Naive thymus-derived CD4-positive, alpha-beta T cell (primary cell): ENCODE data around the gene HDAC4. TPM values are rescaled to one million over a fixed set of nuclear protein-coding genes. Genes with fewer than 3 reads are reported as not detected.

Experiments
- ATAC-seq: fragments of 150-1000 bp; cut with Tn5 transposase; 2 replicates; pipeline ENCODE4 v1.10.0; 2021; ENCODE audit warnings: mild to moderate bottlenecking, moderate library complexity
- CTCF ChIA-PET: fragments of 350-600 bp; sonication (Branson Sonifier 250); formaldehyde crosslinking; loops from one replicate; lab custom pipeline; 2021; ENCODE audit warnings: antibody characterized with exemption; lab: Charles Lee
- POLR2A ChIA-PET: fragments of 350-600 bp; sonication (Branson Sonifier 250); formaldehyde crosslinking; loops from one replicate; lab custom pipeline; 2021; ENCODE audit warnings: antibody characterized with exemption, inconsistent platforms; lab: Charles Lee
- DNase-seq, 9 donors: peaks; one replicate each; pipeline versions ENCODE4 v3.0.0 to v3.0.0-alpha.2; 2020 to 2022; ENCODE audit warnings: mixed read lengths in 1 of 9
- H3K27ac ChIP-seq: one replicate; pipeline ENCODE4 v1.7.0; 2013; ENCODE audit warnings: mild to moderate bottlenecking, low read depth, low read length, moderate library complexity
- H3K27me3 ChIP-seq, 2 donors: one replicate each; pipeline ENCODE4 v1.7.0; 2013; ENCODE audit warnings: low read length in 2 of 2, mild to moderate bottlenecking in 2 of 2, moderate library complexity in 2 of 2; ENCODE audit not compliant: control insufficient read depth in 2 of 2, insufficient read depth in 2 of 2
- H3K36me3 ChIP-seq, 3 experiments: 1 replicate in 2 of 3; 2 replicates in 1 of 3; pipeline ENCODE4 v1.7.0; 2013; ENCODE audit warnings: low read length in 3 of 3, mild to moderate bottlenecking in 3 of 3, moderate library complexity in 1 of 3; ENCODE audit not compliant: insufficient read depth in 3 of 3, control insufficient read depth in 2 of 3
- H3K4me1 ChIP-seq, 2 donors: one replicate each; pipeline ENCODE4 v1.7.0; 2013; ENCODE audit warnings: low read length in 2 of 2, mild to moderate bottlenecking in 2 of 2, moderate library complexity in 1 of 2; ENCODE audit not compliant: control insufficient read depth in 2 of 2, insufficient read depth in 2 of 2
- H3K4me3 ChIP-seq: 2 replicates; pipeline ENCODE4 v1.7.0; 2013; ENCODE audit warnings: mild to moderate bottlenecking, low read length
- H3K9me3 ChIP-seq, 3 experiments: 1 replicate in 2 of 3; 2 replicates in 1 of 3; pipeline ENCODE4 v1.7.0; 2013; ENCODE audit warnings: low read length in 3 of 3; ENCODE audit not compliant: control insufficient read depth in 2 of 3
- H3K27ac Mint-ChIP-seq, 9 donors: one replicate each; pipeline ENCODE4 v1.8.0; 2020 to 2022; ENCODE audit warnings: mixed read lengths in 9 of 9, mild to moderate bottlenecking in 8 of 9, moderate library complexity in 5 of 9, inconsistent platforms in 2 of 9
- H3K27me3 Mint-ChIP-seq, 5 donors: one replicate each; pipeline ENCODE4 v1.8.0; 2021 to 2022; ENCODE audit warnings: mixed read lengths in 5 of 5, mild to moderate bottlenecking in 1 of 5
- H3K36me3 Mint-ChIP-seq, 5 donors: one replicate each; pipeline ENCODE4 v1.8.0; 2020 to 2022; ENCODE audit warnings: mixed read lengths in 5 of 5, mild to moderate bottlenecking in 3 of 5, inconsistent platforms in 1 of 5
- H3K4me1 Mint-ChIP-seq, 7 donors: one replicate each; pipeline ENCODE4 v1.8.0; 2020 to 2022; ENCODE audit warnings: mixed read lengths in 7 of 7, mild to moderate bottlenecking in 3 of 7, inconsistent platforms in 1 of 7
- H3K4me3 Mint-ChIP-seq, 10 donors: one replicate each; pipeline ENCODE4 v1.8.0; 2020 to 2022; ENCODE audit warnings: mild to moderate bottlenecking in 10 of 10, mixed read lengths in 10 of 10, moderate library complexity in 6 of 10, inconsistent platforms in 2 of 10
- H3K9me3 Mint-ChIP-seq, 11 donors: one replicate each; pipeline ENCODE4 v1.8.0; 2020 to 2022; ENCODE audit warnings: mixed read lengths in 11 of 11, mild to moderate bottlenecking in 4 of 11, inconsistent platforms in 1 of 11, moderate library complexity in 1 of 11
- intact Hi-C, 2 donors: fragments of 100-400 bp; cut with micrococcal nuclease; formaldehyde crosslinking; loops; one replicate each; pipeline ENCODE4 v1.15.1; 2023
- polyA plus RNA-seq, 2 donors: library from polyadenylated mRNA; unstranded; fragments of 300-500 nt; fragmentation: Illumina TruSeq; gene quantifications; one replicate each; pipeline ENCODE4 v1.2.3, GENCODE V29; 2021
- total RNA-seq, 6 experiments: library from RNA in 5 of 6; stranded (reverse) in 5 of 6; gene quantifications; 1 replicate in 5 of 6; 2 replicates in 1 of 6; pipeline ENCODE4 v1.2.3 and lab custom pipeline; 2021 to 2026

HDAC4 gene
- total and polyA plus RNA-seq, 7 experiments from 2014 or later: 7.4 to 101 (median 55.3) TPM

DNA sequence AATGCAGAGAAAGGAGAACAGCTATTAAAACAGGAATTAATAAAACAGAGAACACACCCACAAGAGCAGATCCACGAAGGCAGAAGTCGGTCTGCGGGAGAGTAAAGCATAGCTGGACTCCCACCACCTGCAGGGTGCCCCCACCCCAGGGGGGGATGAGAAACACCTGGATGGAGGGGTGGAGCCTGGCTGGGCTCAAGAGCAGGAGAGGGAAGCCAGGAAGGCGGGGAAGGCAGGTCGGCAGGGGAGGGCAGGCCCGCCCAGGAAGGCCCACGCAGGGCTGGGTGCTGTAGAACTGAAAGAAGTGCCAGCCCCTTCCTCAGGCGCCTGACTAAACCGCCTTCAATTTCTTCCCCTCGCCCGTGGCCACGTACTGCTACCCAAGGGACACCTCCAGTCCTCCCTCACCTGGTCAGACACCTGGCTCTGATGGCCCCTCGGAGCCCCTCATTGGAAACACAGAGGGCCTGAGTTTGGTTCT, 175.4 kb downstream of the HDAC4 start:
- Histone ChIP-seq H3K9me3 (no peaks in the 10 kb centered on the region), H3K4me3 (no peak overlapping the region), H3K4me1 (peaks cover 8 to 59% of the 10 kb centered on the region in 2 donors), H3K36me3 (no peaks in the 10 kb centered on the region), H3K27me3 (no peaks in the 10 kb centered on the region), H3K27ac (peak overlapping the region; percentile 71)
- CTCF ChIA-PET: interaction anchor here (0.8 to 1.0 kb wide), 2 partner anchors 76 to 172 kb away, joined by 3 to 7 read pairs; no protein-coding TSS in a partner anchor
- Mint-ChIP-seq H3K27ac (peak overlapping the region in 8 of 9 donors; percentile 72 to 95 (median 89)), H3K27me3 (no peaks in the 10 kb centered on the region), H3K4me1 (peaks cover 62 to 97% (median 91%) of the 10 kb centered on the region in 7 donors), H3K9me3 (peaks cover 0 to 2% (median 0%) of the 10 kb centered on the region in 11 donors), H3K36me3 (peaks cover 0 to 7% (median 0%) of the 10 kb centered on the region in 5 donors), H3K4me3 (peak overlapping the region in 9 of 10 donors; percentile 62 to 80 (median 75))
- POLR2A ChIA-PET: interaction anchor here (0.6 to 2.6 kb wide), 4 partner anchors 9 to 76 kb away, joined by 3 to 6 read pairs (median 4); no protein-coding TSS in a partner anchor
- DNase-seq (peak in 3 of 9 donors; percentile 20 to 30 (median 30)), ATAC-seq (peak; percentile 58)
- intact Hi-C loops: no loop called here

DNA sequence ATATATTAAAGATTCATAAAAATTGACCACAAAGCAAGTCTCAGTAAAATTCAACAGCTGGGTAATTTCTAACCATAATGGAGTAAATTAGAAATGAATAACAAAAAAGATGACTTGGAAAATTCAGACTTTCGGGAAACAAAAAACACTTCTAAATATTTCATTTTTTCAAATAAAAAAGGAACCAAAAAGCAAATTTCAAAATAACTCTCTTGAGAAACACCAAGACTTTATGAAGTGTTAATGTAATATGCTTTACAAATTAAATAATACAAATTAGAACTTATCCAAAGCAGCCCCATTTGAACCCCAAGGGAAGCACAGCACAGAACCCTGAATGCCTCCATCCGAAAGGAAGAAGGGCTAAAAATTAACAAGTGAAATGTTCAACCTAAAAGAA, 175.9 kb downstream of the HDAC4 start:
- Histone ChIP-seq H3K27ac (peak overlapping the region; percentile 71), H3K27me3 (no peaks in the 10 kb centered on the region), H3K36me3 (no peaks in the 10 kb centered on the region), H3K4me3 (no peak overlapping the region), H3K4me1 (peaks cover 8 to 55% of the 10 kb centered on the region in 2 donors), H3K9me3 (no peaks in the 10 kb centered on the region)
- peak overlapping the region in 8 of 9 donors; percentile 72 to 95 (median 89) for H3K27ac Mint-ChIP-seq
- peaks cover 0 to 2% (median 0%) of the 10 kb centered on the region in 11 donors for H3K9me3 Mint-ChIP-seq
- H3K36me3 Mint-ChIP-seq: peaks cover 0 to 11% (median 0%) of the 10 kb centered on the region in 5 donors
- POLR2A ChIA-PET: interaction anchor here (2.6 kb wide), 1 partner anchor 28 kb away, joined by 6 read pairs; no protein-coding TSS in a partner anchor
- CTCF ChIA-PET: interaction anchor here (1.0 kb wide), 1 partner anchor 77 kb away, joined by 7 read pairs; no protein-coding TSS in a partner anchor
- H3K4me3 Mint-ChIP-seq: peak overlapping the region in 9 of 10 donors; percentile 62 to 80 (median 75)
- H3K4me1 Mint-ChIP-seq: peaks cover 63 to 97% (median 91%) of the 10 kb centered on the region in 7 donors
- intact Hi-C loops: no loop called here
- no peak for DNase-seq
- no peak for ATAC-seq
- H3K27me3 Mint-ChIP-seq: no peaks in the 10 kb centered on the region

GRCh38 chr2:239224199-239224570, 176.6 kb downstream of the HDAC4 start:
- CTCF ChIA-PET: no interaction called here
- POLR2A ChIA-PET: no interaction called here

GRCh38 chr2:239223310-239224198, 177.3 kb downstream of the HDAC4 start:
- Histone ChIP-seq H3K9me3 (no peaks in the 10 kb centered on the region), H3K27me3 (no peaks in the 10 kb centered on the region), H3K36me3 (no peaks in the 10 kb centered on the region), H3K27ac (peak overlapping the region; percentile 18), H3K4me3 (no peak overlapping the region), H3K4me1 (peaks cover 8 to 55% of the 10 kb centered on the region in 2 donors)
- Mint-ChIP-seq H3K4me3 (peak overlapping the region in 7 of 10 donors; percentile 40 to 87 (median 75)), H3K27me3 (no peaks in the 10 kb centered on the region), H3K36me3 (peaks cover 0 to 19% (median 0%) of the 10 kb centered on the region in 5 donors), H3K27ac (peak overlapping the region in 8 of 9 donors; percentile 85 to 95 (median 92)), H3K4me1 (peaks cover 63 to 91% (median 87%) of the 10 kb centered on the region in 7 donors), H3K9me3 (peaks cover 0 to 6% (median 0%) of the 10 kb centered on the region in 11 donors)
- DNase-seq (no peak), ATAC-seq (no peak)
- ChIA-PET POLR2A (interaction anchor here (1.7 kb wide), 1 partner anchor 44 kb away, joined by 7 read pairs; no protein-coding TSS in a partner anchor), CTCF (no interaction called here)
- intact Hi-C loops: no loop called here

More at GRCh38 chr2:239224199-239224570, 176.6 kb downstream of the HDAC4 start:
- no peak for DNase-seq
- Histone ChIP-seq H3K4me3 (no peak overlapping the region), H3K4me1 (peaks cover 8 to 55% of the 10 kb centered on the region in 2 donors), H3K27me3 (no peaks in the 10 kb centered on the region), H3K36me3 (no peaks in the 10 kb centered on the region), H3K9me3 (no peaks in the 10 kb centered on the region), H3K27ac (no peak overlapping the region)
- Mint-ChIP-seq H3K27me3 (no peaks in the 10 kb centered on the region), H3K9me3 (peaks cover 0 to 5% (median 0%) of the 10 kb centered on the region in 11 donors), H3K4me3 (peak overlapping the region in 6 of 10 donors; percentile 15 to 57 (median 32)), H3K4me1 (peaks cover 63 to 94% (median 89%) of the 10 kb centered on the region in 7 donors), H3K27ac (peak overlapping the region in 8 of 9 donors; percentile 34 to 95 (median 84)), H3K36me3 (peaks cover 0 to 17% (median 0%) of the 10 kb centered on the region in 5 donors)
- intact Hi-C loops: no loop called here
- no peak for ATAC-seq

DNA sequence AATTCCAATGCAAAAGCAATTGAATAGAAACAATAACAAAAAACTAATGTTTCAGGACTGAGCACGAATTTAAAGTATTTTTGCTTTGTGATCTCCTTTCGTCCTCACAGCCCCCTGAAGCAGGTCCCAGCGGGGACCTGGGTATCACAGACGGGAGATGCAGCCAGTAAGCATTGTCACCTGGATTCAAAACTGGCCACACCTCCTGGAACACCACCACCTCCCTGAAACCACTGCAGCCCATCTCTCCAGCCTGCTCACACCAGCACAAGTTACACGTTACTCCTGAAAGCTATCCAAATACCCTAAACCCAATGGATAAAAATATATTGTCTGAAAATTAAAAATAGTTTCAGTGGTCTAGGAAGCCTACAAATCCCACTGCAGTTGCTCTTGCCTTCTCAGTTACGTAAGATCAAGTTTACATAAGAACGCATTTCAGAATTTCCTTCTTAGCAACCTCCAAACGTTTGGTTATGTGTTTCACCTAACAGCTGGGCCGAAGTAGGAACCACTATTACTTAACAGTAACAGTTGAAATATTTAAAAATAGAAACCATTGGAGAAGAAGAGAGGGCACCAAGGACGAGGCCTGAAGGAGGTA, 178.0 kb downstream of the HDAC4 start:
- Mint-ChIP-seq H3K36me3 (peaks cover 0 to 18% (median 0%) of the 10 kb centered on the region in 5 donors), H3K4me1 (peaks cover 60 to 87% (median 80%) of the 10 kb centered on the region in 7 donors), H3K27ac (peak overlapping the region in 8 of 9 donors; percentile 62 to 93 (median 91)), H3K4me3 (peak overlapping the region; percentile 53 to 87 (median 76)), H3K27me3 (no peaks in the 10 kb centered on the region), H3K9me3 (peaks cover 0 to 6% (median 0%) of the 10 kb centered on the region in 11 donors)
- Histone ChIP-seq H3K27me3 (no peaks in the 10 kb centered on the region), H3K4me1 (peaks cover 8 to 55% of the 10 kb centered on the region in 2 donors), H3K36me3 (no peaks in the 10 kb centered on the region), H3K27ac (peak overlapping the region; percentile 18), H3K4me3 (no peak overlapping the region), H3K9me3 (no peaks in the 10 kb centered on the region)
- peak; percentile 14 for ATAC-seq
- no peak for DNase-seq
- intact Hi-C loops: loop anchor here in 1 of 2 donors (1.0 kb wide), 1 partner anchor 7 kb away; no protein-coding TSS in a partner anchor
- ChIA-PET POLR2A (interaction anchor here (1.0 to 1.7 kb wide), 4 partner anchors 12 to 54 kb away, joined by 3 to 7 read pairs (median 4); no protein-coding TSS in a partner anchor), CTCF (no interaction called here)
